Mucosa of descending colon (tissue), 3 donors: Measurements from ENCODE around the gene SERPINA3. TPM values are rescaled to one million over a fixed set of nuclear protein-coding genes. Genes with fewer than 3 reads are reported as not detected.
A peak's percentile ranks its signal among the peaks of the same experiment; 100 is the strongest.

Experiments used
- ATAC-seq: fragments of 200-7000 bp; cut with Tn5 transposase; one replicate; pipeline ENCODE4 v1.9.1; 2020; ENCODE audit warnings: mild to moderate bottlenecking, moderate library complexity
- DNase-seq, 3 donors: peaks; one replicate each; pipeline ENCODE4 v3.0.0-alpha.2; 2020
- H3K36me3 ChIP-seq: fragments of 200-600 bp; one replicate; pipeline ENCODE4 v1.8.0; 2021; ENCODE audit warnings: low read depth, mild to moderate bottlenecking
- H3K4me1 ChIP-seq: fragments of 200-600 bp; one replicate; pipeline ENCODE4 v1.8.0; 2021; ENCODE audit warnings: low read depth, mild to moderate bottlenecking
- H3K4me3 ChIP-seq: fragments of 200-600 bp; one replicate; pipeline ENCODE4 v1.8.0; 2021; ENCODE audit warnings: mild to moderate bottlenecking
- H3K9me3 ChIP-seq: fragments of 200-600 bp; one replicate; pipeline ENCODE4 v1.8.0; 2021; ENCODE audit warnings: mild to moderate bottlenecking
- CTCF ChIP-seq: fragments of 200-600 bp; IDR thresholded peaks from one replicate; pipeline ENCODE4 v1.8.0; 2022; ENCODE audit warnings: antibody characterized with exemption, mild to moderate bottlenecking
- intact Hi-C, 2 donors: fragments of 100-400 bp; cut with DNase I in 1 of 2; cut with micrococcal nuclease in 1 of 2; formaldehyde crosslinking; loops; one replicate each; pipeline versions ENCODE4 v1.11.0 to v1.11.1; 2022; cut with DNase I, micrococcal nuclease
- total RNA-seq, 3 donors: library from RNA; stranded (reverse); fragmentation: NEBNext Ultra II Directional in 2 of 3; extraction: Animal tissue kit (Norgen Biotek cat#: 25700) in 2 of 3; gene quantifications; one replicate each; pipeline versions ENCODE4 v1.2.1 to v1.2.4, GENCODE V29; 2021 to 2023
- donor health status: DM: no; HTN: no; CAD: no; lungs with moderate emphysema.
- donor health status: DM: no; HTN: no; CAD: no.
- donor health status: DM: no; HTN: yes; CAD: no.

The SERPINA3 gene
- total RNA-seq, 3 donors from 2014 or later, result 3.1 to 43.9 (median 41.3) TPM

DNA sequence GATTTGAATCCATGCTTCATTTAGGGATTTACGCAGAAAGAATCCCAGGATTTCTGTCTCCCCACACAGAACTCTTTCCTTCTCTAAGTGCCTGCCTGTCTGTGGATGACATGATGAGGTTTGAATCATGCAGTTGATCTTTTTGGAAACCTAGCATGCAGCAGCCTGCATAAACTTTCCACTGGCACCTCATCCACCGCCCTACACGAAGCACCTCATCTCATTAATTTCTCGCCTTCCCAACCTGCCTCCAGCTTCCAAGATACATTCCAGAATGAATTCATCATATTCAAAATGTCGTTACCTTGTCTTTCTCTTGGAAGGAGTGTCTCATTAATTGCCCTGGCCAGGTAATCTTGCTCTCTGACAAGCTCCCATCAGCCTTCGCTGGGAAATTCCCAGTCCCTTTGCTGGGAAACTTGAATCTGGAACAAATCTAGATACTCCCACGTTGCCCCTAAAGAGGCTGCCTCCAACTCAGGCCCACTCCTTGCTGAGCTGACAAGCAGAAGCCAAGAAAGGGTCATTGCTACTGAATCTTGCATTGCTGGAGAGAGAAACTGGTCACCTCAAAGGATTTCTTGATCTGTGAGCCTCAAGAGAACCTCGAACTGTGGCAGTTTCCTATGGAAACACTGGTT lies 48.2 kb downstream of the SERPINA3 start:
- Histone ChIP-seq H3K4me1 (no peaks in the 10 kb centered on the region), H3K4me3 (no peak overlapping the region), H3K36me3 (no peaks in the 10 kb centered on the region), H3K9me3 (no peaks in the 10 kb centered on the region)
- intact Hi-C loops, result no loop called here
- TF ChIP-seq CTCF, result no peak
- DNase-seq, result no peak
- ATAC-seq, result no peak

DNA sequence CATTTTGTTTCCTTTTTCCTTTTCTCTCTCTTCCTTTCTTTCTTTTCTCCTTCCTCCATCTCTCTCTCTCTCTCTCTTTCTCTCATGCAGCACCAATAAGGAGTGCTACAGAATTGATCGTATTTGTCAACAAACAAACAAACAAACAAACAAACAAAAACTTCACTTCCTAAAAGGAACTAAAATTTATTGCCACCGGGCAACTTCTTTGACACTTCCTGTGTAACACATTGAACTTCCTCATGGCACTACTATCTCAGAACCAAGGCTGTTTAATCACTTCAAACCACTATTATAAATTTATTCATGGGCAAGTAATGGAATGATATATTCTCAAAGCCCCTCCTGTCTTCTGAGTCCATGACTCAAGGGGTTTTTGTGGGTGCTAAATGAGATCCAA lies 51.3 kb downstream of the SERPINA3 start:
- intact Hi-C loops, result no loop called here
- TF ChIP-seq CTCF, result no peak
- H3K9me3 ChIP-seq, result no peaks in the 10 kb centered on the region
- no peaks in the 10 kb centered on the region for H3K36me3 ChIP-seq
- ATAC-seq, result no peak
- H3K4me1 ChIP-seq, result no peaks in the 10 kb centered on the region
- no peak for DNase-seq
- no peak overlapping the region for H3K4me3 ChIP-seq

DNA sequence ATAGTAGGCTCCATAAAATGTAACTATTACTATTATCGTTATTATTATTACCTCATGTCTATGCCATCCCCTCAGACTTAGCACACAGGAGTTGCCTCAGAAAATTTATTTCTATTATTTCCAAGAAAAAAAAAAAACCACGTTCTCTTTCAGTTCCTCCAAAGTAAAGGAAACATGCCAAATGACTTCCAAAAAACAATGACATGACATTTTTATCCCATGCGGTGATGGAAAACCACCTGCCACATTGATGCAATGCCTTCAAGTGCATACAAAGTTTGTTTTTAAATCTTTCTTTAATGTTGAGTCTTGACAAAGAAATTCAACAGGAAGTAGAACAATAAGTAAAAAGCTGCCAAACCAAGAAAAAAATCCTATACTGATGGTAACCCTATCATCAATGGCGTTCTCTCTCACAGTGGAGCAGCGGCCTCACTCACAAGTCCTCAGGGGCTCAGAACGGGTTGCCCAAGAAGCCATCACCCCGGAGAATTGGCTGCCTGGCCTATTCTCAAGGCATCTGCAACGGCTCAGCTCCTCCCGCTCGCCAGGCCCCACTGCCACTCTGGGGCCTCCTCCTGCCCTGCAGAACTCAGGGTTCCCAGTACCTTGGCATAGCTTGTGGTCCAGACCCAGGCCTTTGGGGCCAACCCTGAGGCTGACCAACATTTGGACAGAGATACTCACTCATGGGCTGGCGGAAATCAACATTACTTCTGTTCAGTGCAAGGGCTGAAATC lies 51.9 kb downstream of the SERPINA3 start:
- no peaks in the 10 kb centered on the region for H3K36me3 ChIP-seq
- no peak overlapping the region for H3K4me3 ChIP-seq
- no peak for TF ChIP-seq CTCF
- H3K9me3 ChIP-seq, result no peaks in the 10 kb centered on the region
- ATAC-seq (no peak), DNase-seq (peak in 1 of 3 donors; percentile 14)
- intact Hi-C loops, result no loop called here
- no peaks in the 10 kb centered on the region for H3K4me1 ChIP-seq

GRCh38 chr14:94665121-94665520 lies 52.9 kb downstream of the SERPINA3 start:
- ATAC-seq, result no peak
- intact Hi-C loops, result no loop called here
- Histone ChIP-seq H3K4me1 (no peaks in the 10 kb centered on the region), H3K4me3 (no peak overlapping the region), H3K9me3 (no peaks in the 10 kb centered on the region), H3K36me3 (no peaks in the 10 kb centered on the region)
- no peak for DNase-seq
- TF ChIP-seq CTCF, result no peak

GRCh38 chr14:94665544-94665943 lies 53.4 kb downstream of the SERPINA3 start:
- ATAC-seq, result no peak
- intact Hi-C loops, result no loop called here
- TF ChIP-seq CTCF, result no peak
- DNase-seq, result no peak
- Histone ChIP-seq H3K4me1 (no peaks in the 10 kb centered on the region), H3K36me3 (no peaks in the 10 kb centered on the region), H3K4me3 (no peak overlapping the region), H3K9me3 (no peaks in the 10 kb centered on the region)
